Esophagus squamous epithelium (tissue), 4 donors: ENCODE data around the gene HMGN4.

ENCODE experiments used
- CTCF ChIP-seq, 6 experiments: fragments of 450-650 bp in 4 of 6; fragments of 200-600 bp in 2 of 6; sonication (generic) in 2 of 6; IDR thresholded peaks; one replicate each; pipeline ENCODE4 v1.5.1; 2016 to 2019; ENCODE audit warnings: antibody characterized with exemption in 6 of 6, mild to moderate bottlenecking in 4 of 6, moderate library complexity in 4 of 6
- POLR2A ChIP-seq, 4 donors: fragments of 450-650 bp; IDR thresholded peaks; one replicate each; pipeline ENCODE4 v1.6.1; 2017; ENCODE audit warnings: antibody characterized with exemption in 4 of 4, mild to moderate bottlenecking in 4 of 4, moderate library complexity in 3 of 4

GRCh38 chr6:26520237-26520849 lies 17.8 kb upstream of the HMGN4 start:
- TF ChIP-seq CTCF (IDR thresholded peaks at IDR 0.05) (no peak), POLR2A (IDR thresholded peaks at IDR 0.05) (no peak)
